Left ventricle myocardium superior (tissue), 1 donor: ENCODE results near the gene CNRIP1. TPM values are rescaled to one million over a fixed set of nuclear protein-coding genes. Genes with fewer than 3 reads are reported as not detected.

Experiments used
- ATAC-seq: fragments of 200-7000 bp; cut with Tn5 transposase; one replicate; pipeline ENCODE4 v1.9.1; 2020; ENCODE audit warnings: mild to moderate bottlenecking, moderate library complexity
- DNase-seq: peaks from one replicate; pipeline ENCODE4 v3.0.0-alpha.2; 2020
- intact Hi-C: fragments of 100-400 bp; cut with micrococcal nuclease; formaldehyde crosslinking; loops from one replicate; pipeline ENCODE4 v1.11.0; 2022
- total RNA-seq: library from RNA; stranded (reverse); fragmentation: NEBNext Ultra II Directional; extraction: Animal tissue kit (Norgen Biotek cat#: 25700); gene quantifications from one replicate; pipeline ENCODE4 v1.2.1, GENCODE V29; 2021
- donor health status: DM: no; HTN: yes; CAD: no; lungs with severe emphysema.

Gene CNRIP1
- total RNA-seq, 1 donor from 2014 or later = 11.1 TPM

DNA sequence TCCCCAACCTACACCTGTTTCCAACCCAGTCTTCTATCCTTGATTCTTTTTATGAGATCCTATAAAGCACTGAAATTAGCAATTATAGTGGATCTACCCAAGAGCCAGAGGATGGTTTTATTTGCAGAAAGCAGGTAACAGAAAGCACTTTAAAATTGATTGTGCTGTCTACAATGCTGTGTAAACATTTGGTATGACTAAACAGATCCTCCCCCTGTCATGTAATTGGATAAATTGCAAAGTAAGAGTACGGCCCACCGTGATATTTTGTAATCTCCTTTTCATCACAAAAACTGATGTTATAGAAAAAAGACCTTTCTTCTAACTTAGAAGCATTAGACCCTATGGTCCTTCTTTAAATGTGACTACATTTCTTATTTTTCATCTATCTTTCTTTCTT, 56.1 kb downstream of the CNRIP1 start:
- no peak for DNase-seq
- ATAC-seq = no peak
- intact Hi-C loops = no loop called here

DNA sequence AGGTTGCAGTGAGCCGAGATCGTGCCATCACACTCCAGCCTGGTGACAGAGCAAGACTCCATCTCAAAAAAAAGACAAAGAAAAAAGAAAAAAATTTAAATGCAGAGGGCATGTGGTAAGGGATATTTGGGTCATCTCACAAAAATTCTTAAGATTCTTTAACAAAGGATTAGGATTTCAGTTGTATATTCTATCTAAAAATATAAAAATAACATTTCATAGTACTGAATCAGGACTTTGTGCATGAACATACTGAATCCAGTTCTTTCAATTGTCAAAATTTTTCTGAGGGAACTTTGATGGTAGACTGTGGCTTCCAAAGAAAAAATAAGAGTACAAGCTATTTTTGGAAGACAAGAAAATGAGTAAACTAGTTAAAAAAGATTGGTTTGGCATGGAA, 60.9 kb downstream of the CNRIP1 start:
- DNase-seq (no peak), ATAC-seq (no peak)
- intact Hi-C loops = no loop called here

DNA sequence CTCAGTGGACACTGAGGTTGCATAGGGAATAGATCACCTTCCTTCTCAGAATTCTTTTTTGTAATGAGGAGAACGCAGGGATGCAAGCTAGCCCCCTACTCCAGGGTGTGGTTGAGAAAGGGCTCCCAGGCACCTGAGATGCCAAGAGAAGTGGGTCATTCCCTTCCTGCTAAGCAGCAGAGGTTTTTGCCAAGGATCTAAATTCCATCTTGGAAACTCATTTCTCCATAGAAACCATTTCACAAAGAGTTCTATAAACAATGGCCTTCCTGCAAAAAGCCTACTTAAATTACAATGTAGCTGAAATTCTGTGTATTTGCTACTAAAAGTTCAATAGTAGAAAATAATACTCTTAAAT, 63.7 kb downstream of the CNRIP1 start:
- no peak for DNase-seq
- intact Hi-C loops = no loop called here
- no peak for ATAC-seq

- DNase-seq (no peak), ATAC-seq (no peak)
- intact Hi-C loops = no loop called here
These were observed 66.3 kb downstream of the CNRIP1 start for GRCh38 chr2:68253219-68254068.

DNA sequence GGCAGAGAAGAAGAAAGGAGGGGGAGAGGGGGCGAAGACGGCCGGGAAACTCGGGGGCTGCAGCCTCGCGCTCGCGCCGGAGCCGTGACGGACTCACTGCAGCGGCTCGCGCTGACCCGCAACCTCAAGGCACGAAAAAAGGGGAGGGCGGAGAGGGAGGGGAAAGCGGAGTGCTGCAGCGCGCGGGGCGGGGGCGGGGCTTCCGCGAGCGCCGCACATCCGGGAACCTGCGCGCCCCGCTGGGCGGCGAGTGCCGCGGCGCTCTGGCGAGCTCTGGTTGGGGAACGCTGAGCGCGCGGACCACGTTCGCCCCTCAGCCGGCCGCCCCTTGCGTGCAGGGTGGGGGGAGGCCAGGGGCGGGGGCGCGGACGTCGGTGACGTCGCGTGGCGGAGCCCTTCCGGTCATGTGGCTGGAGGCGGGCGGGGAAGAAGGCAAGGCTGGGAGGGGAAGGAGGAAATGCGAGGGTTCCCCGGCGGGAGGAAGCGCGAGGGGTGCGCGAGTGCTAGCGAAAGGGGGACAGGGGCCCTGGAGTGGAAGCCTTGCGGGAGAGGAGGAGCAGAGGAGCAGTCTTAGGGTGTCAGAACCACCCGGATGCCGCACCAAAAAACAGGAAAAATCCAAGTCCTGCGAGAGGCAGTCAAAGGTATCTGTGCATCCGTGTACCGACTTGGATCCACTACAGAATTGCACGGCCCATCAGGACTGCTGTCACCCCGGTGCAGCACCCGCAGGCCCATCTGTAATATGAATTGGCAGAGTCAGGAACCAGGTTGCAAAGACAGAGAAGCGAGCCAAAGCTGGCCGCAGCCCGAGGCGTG, 67.1 kb downstream of the CNRIP1 start, which contains the start of gene PPP3R1:
PPP3R1 (minus strand) TSS at position 133 of the 819 bp plus-strand sequence. CDS start 405 bp downstream, outside the sequence.
- ATAC-seq = peak; percentile 97
- intact Hi-C loops = no loop called here
- peak; percentile 97 for DNase-seq

- peak; percentile 6 for ATAC-seq
- intact Hi-C loops = no loop called here
- peak; percentile 64 for DNase-seq
These were observed 67.8 kb downstream of the CNRIP1 start for GRCh38 chr2:68251855-68252399.

GRCh38 chr2:68251187-68251854, 68.4 kb downstream of the CNRIP1 start:
- peak; percentile 52 for ATAC-seq
- intact Hi-C loops = no loop called here
- peak; percentile 66 for DNase-seq

DNA sequence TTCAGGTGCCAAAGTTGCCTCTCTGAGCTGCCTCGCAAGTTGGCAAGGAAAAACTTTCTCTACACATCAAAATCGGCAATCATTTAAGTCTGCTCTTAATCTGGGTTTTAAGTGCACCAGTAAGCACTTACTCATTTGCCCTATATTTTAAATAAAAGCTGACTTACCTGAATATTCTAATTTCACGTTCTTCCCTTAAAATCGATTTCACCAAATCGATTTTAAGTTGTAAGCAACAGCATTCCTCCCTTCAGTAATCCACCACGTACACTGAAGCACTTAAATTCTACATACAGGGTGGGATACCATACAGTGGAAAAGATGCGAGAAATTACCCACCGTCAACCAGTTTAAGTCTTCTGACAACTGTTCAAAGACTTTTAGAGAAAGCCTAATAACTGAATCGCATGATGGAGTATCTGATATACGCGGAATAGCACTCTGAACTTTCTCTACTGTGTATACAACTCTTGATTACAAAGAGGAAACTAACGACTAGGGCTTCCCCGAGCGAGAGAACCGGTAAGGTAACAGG, 69.0 kb downstream of the CNRIP1 start:
- intact Hi-C loops = no loop called here

DNA sequence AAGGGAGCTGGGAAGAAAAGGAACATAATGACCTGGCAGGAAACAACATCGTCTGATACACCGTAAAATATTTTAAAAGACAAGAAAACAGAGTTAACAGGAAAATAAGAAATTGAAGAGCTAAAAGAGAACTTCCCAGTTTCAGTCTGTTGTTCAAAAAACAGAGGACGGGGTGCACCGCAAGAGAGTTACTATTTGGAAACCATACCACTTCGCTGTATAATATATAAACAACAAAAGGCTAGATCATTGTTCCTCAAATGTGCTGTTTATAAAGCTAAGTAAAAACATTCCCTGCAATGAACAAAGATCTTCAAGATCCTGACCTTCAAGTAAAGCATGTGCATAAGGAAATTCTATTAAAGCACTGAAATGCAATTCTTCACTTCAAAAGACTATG, 69.6 kb downstream of the CNRIP1 start:
- intact Hi-C loops = no loop called here
- ATAC-seq (no peak), DNase-seq (no peak)

More for the DNA sequence above, 69.0 kb downstream of the CNRIP1 start:
- ATAC-seq (no peak), DNase-seq (no peak)

DNA sequence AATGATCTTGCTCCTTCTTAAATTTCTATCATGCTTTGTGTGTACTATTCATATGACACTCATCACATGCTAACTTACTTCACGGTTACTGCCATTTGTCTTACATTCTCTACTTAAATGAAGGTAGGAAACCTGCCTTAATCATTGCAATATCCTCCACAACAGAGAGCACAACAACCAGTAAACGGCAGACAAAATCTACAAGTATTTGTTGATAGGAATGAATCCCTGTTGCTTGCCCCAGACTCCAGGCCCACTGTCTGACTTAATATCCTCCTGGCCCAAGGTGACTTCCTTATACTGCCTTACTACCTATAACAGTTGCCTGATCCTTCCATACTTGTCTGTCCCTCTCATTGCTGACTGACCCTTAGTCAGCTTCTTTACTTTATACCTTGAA, 70.9 kb downstream of the CNRIP1 start:
- ATAC-seq = no peak
- no peak for DNase-seq
- intact Hi-C loops = loop anchor here (10.0 kb wide), 1 partner anchor 54 kb away; no protein-coding TSS in a partner anchor

DNA sequence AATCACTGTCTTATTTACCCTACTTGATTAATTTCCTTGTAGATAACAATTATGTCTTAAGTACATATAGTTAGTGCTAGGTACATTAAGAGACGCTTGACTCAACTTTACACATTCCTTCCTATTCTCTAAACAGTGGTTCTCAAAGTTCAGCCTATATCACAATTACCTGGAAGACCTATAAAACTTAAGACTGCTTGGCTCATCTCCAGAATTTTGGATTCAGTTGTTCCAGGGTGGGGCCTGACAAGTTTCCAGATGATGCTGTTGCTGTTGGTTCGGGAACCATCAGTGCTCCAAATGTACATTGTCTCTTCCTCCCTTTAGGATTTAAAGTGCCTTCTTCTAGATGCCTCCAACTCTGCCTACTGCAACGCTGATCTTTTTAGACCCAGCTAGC, 71.4 kb downstream of the CNRIP1 start:
- no peak for ATAC-seq
- intact Hi-C loops = loop anchor here (10.0 kb wide), 1 partner anchor 54 kb away; no protein-coding TSS in a partner anchor
- DNase-seq = no peak

- ATAC-seq (no peak), DNase-seq (no peak)
- intact Hi-C loops = loop anchor here (10.0 kb wide), 1 partner anchor 52 kb away; no protein-coding TSS in a partner anchor
These were observed 73.4 kb downstream of the CNRIP1 start for GRCh38 chr2:68246396-68246795.

GRCh38 chr2:68245672-68246071, 74.1 kb downstream of the CNRIP1 start:
- intact Hi-C loops = loop anchor here (10.0 kb wide), 1 partner anchor 51 kb away; no protein-coding TSS in a partner anchor
- DNase-seq (no peak), ATAC-seq (no peak)

GRCh38 chr2:68245066-68245465, 74.7 kb downstream of the CNRIP1 start:
- ATAC-seq = no peak
- intact Hi-C loops = loop anchor here (10.0 kb wide), 1 partner anchor 50 kb away; no protein-coding TSS in a partner anchor
- no peak for DNase-seq

GRCh38 chr2:68244456-68244855, 75.3 kb downstream of the CNRIP1 start:
- intact Hi-C loops = loop anchor here (10.0 kb wide), 1 partner anchor 50 kb away; no protein-coding TSS in a partner anchor
- no peak for ATAC-seq
- no peak for DNase-seq
